ENCODE measurements around the gene H2BK1. TPM values are rescaled to one million over a fixed set of nuclear protein-coding genes. Genes with fewer than 3 reads are reported as not detected.

H2BK1 gene
- total RNA-seq, 1 experiment from 2014 or later: 0.69 TPM

- intact Hi-C loops (cut with micrococcal nuclease): no loop called here
- no TSS peak for BruUV-seq (replicated peaks)
- Histone ChIP-seq H2AFZ (ENCODE audit: low read depth, low read length, poor library complexity, severe bottlenecking) (no peak overlapping the region), H3K36me3 (ENCODE audit: control insufficient read depth in 1 of 2, insufficient read depth in 2 of 2, low read length in 2 of 2) (no peaks in the 10 kb centered on the region), H3K4me2 (ENCODE audit: low read length) (no peak overlapping the region), H3K27me3 (ENCODE audit: insufficient read depth, low read length) (no peaks in the 10 kb centered on the region), H3K4me1 (ENCODE audit: control insufficient read depth in 1 of 2, insufficient read depth in 2 of 2, low read length in 2 of 2) (peaks cover 19 to 32% of the 10 kb centered on the region in 2 experiments), H3K9me3 (ENCODE audit: control insufficient read depth in 1 of 2, insufficient read depth in 1 of 2, low read depth in 1 of 2, low read length in 2 of 2) (no peaks in the 10 kb centered on the region), H3K9ac (ENCODE audit: low read length) (no peak overlapping the region), H3K27ac (ENCODE audit: low read depth, low read length) (no peak overlapping the region), H3K4me3 (replicated peaks in 1 of 2; ENCODE audit: low read depth in 1 of 2, low read length in 2 of 2) (no peak overlapping the region), H4K20me1 (ENCODE audit: insufficient read depth) (no peaks in the 10 kb centered on the region), H3K9me2 (ENCODE audit: insufficient read depth) (no peaks in the 10 kb centered on the region), H3K79me2 (ENCODE audit: insufficient read depth, low read length) (no peaks in the 10 kb centered on the region)
- CTCF ChIA-PET: interaction anchor here (2.3 kb wide), 1 partner anchor 10 kb away, joined by 6 read pairs; no protein-coding TSS in a partner anchor
- RAD21 ChIA-PET (ENCODE audit: low non-redundant PET in 1 of 2, low total read pairs in 2 of 2, uncharacterized antibody in 2 of 2, unreplicated experiment in 2 of 2): no interaction called here
- DNase-seq (ENCODE audit: low read depth, low spot score): no peak
- no peak for TF ChIP-seq REST (IDR thresholded peaks at IDR 0.05; ENCODE audit: low read depth)
- no peak for ATAC-seq
- POLR2A ChIA-PET: no interaction called here
Measured at GRCh38 chr7:151254316-151254715, 44.0 kb upstream of the H2BK1 start.

GRCh38 chr7:151252961-151253711 lies 42.8 kb upstream of the H2BK1 start:
- H3K9me2 ChIP-seq (ENCODE audit: insufficient read depth): no peaks in the 10 kb centered on the region
- TF ChIP-seq POLR2AphosphoS5 (IDR thresholded peaks at IDR 0.05; ENCODE audit: low read depth, low read length): no peak
- no peak for TF ChIP-seq ELF1 (IDR thresholded peaks at IDR 0.05; ENCODE audit: borderline replicate concordance, low read depth)
- no peak for TF ChIP-seq ZNF274 (IDR thresholded peaks at IDR 0.05; ENCODE audit: low read depth, low read length)
- TF ChIP-seq ZFX (IDR thresholded peaks at IDR 0.05): no peak
- TF ChIP-seq TCF7L2 (IDR thresholded peaks at IDR 0.05; ENCODE audit: borderline replicate concordance, extremely low read depth, insufficient read depth, insufficient read length): no peak
- TF ChIP-seq EZH2 (IDR thresholded peaks at IDR 0.05): no peak
- no peak for TF ChIP-seq SRF (IDR thresholded peaks at IDR 0.05; ENCODE audit: low read depth)
- TF ChIP-seq SIN3A (IDR thresholded peaks at IDR 0.05; ENCODE audit: low read depth): no peak
- TF ChIP-seq REST (IDR thresholded peaks at IDR 0.05; ENCODE audit: low read depth): no peak

More at GRCh38 chr7:151252961-151253711, 42.8 kb upstream of the H2BK1 start:
- ATAC-seq (no peak), DNase-seq (ENCODE audit: low read depth, low spot score) (no peak)
- POLR2A ChIA-PET: no interaction called here
- no peak overlapping the region for H3K4me3 ChIP-seq (replicated peaks in 1 of 2; ENCODE audit: low read depth in 1 of 2, low read length in 2 of 2)
- H3K79me2 ChIP-seq (ENCODE audit: insufficient read depth, low read length): no peaks in the 10 kb centered on the region
- no peaks in the 10 kb centered on the region for H3K9me3 ChIP-seq (ENCODE audit: control insufficient read depth in 1 of 2, insufficient read depth in 1 of 2, low read depth in 1 of 2, low read length in 2 of 2)
- no peak overlapping the region for H2AFZ ChIP-seq (ENCODE audit: low read depth, low read length, poor library complexity, severe bottlenecking)
- H3K36me3 ChIP-seq (ENCODE audit: control insufficient read depth in 1 of 2, insufficient read depth in 2 of 2, low read length in 2 of 2): no peaks in the 10 kb centered on the region
- peaks cover 23 to 40% of the 10 kb centered on the region in 2 experiments for H3K4me1 ChIP-seq (ENCODE audit: control insufficient read depth in 1 of 2, insufficient read depth in 2 of 2, low read length in 2 of 2)
- H3K9ac ChIP-seq (ENCODE audit: low read length): no peak overlapping the region
- BruUV-seq (replicated peaks): no TSS peak
- RAD21 ChIA-PET (ENCODE audit: low non-redundant PET in 1 of 2, low total read pairs in 2 of 2, uncharacterized antibody in 2 of 2, unreplicated experiment in 2 of 2): no interaction called here
- intact Hi-C loops (cut with micrococcal nuclease): no loop called here
- no peaks in the 10 kb centered on the region for H4K20me1 ChIP-seq (ENCODE audit: insufficient read depth)
- CTCF ChIA-PET: no interaction called here
- peak overlapping the region; percentile 87 for H3K4me2 ChIP-seq (ENCODE audit: low read length)
- no peak overlapping the region; the same call in 1 of the 2 replicates for H3K27ac ChIP-seq (ENCODE audit: low read depth, low read length)
- H3K27me3 ChIP-seq (ENCODE audit: insufficient read depth, low read length): no peaks in the 10 kb centered on the region

Data from HCT116 (cell line).